Measurements from ENCODE around the gene NAA11. TPM values are rescaled to one million over a fixed set of nuclear protein-coding genes. Genes with fewer than 3 reads are reported as not detected.
A peak's percentile ranks its signal among the peaks of the same experiment; 100 is the strongest.

NAA11 gene
- total RNA-seq, 6 experiments from 2014 or later, result not detected

DNA sequence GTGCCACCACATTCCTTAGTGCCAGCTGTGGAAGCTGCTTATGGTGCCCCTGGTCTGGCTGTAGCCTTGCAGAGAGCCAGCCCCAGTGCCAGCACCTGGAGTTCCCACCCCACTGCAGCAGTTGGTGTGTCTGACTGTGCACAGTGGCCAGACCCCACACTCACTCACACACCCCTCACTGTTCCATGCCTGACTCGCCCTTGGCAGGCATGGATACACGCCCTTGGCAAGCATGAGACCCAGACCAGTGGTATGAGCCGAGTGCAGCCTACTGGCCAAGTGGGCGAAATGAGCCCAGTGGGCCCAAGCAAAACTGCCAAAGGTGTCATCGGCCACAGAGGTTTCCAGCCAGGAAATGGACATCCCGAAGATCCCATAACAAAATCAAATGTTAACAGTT is 27.4 kb downstream of the NAA11 start:
- H3K4me3 ChIP-seq, result no peak overlapping the region
- H3K9me3 ChIP-seq, result no peaks in the 10 kb centered on the region
- H3K36me3 ChIP-seq, result no peaks in the 10 kb centered on the region
- intact Hi-C loops (cut with DNase I), result no loop called here
- TF ChIP-seq POLR2A (IDR thresholded peaks at IDR 0.05), result no peak
- TF ChIP-seq, protein P1, sequence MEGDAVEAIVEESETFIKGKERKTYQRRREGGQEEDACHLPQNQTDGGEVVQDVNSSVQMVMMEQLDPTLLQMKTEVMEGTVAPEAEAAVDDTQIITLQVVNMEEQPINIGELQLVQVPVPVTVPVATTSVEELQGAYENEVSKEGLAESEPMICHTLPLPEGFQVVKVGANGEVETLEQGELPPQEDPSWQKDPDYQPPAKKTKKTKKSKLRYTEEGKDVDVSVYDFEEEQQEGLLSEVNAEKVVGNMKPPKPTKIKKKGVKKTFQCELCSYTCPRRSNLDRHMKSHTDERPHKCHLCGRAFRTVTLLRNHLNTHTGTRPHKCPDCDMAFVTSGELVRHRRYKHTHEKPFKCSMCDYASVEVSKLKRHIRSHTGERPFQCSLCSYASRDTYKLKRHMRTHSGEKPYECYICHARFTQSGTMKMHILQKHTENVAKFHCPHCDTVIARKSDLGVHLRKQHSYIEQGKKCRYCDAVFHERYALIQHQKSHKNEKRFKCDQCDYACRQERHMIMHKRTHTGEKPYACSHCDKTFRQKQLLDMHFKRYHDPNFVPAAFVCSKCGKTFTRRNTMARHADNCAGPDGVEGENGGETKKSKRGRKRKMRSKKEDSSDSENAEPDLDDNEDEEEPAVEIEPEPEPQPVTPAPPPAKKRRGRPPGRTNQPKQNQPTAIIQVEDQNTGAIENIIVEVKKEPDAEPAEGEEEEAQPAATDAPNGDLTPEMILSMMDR (IDR thresholded peaks at IDR 0.05), result no peak
- no peaks in the 10 kb centered on the region for H3K27me3 ChIP-seq
- H3K27ac ChIP-seq, result no peak overlapping the region
- 80% methylated on average over 4 of the region's 6 CpGs for WGBS (ENCODE audit: insufficient coverage, low coverage, low lambda C conversion rate, missing lambda C conversion rate)
- ATAC-seq, result no peak
- H3K4me1 ChIP-seq, result no peaks in the 10 kb centered on the region
- no peak for DNase-seq

- no peaks in the 10 kb centered on the region for H3K9me3 ChIP-seq
- DNase-seq (no peak), ATAC-seq (no peak)
- H3K27me3 ChIP-seq, result no peaks in the 10 kb centered on the region
- H3K4me3 ChIP-seq, result no peak overlapping the region
- WGBS (ENCODE audit: insufficient coverage, low coverage, low lambda C conversion rate, missing lambda C conversion rate), result 68% methylated on average over 5 of the region's 6 CpGs
- intact Hi-C loops (cut with DNase I), result no loop called here
- no peaks in the 10 kb centered on the region for H3K36me3 ChIP-seq
- H3K4me1 ChIP-seq, result no peaks in the 10 kb centered on the region
- TF ChIP-seq POLR2A (IDR thresholded peaks at IDR 0.05), result no peak
- TF ChIP-seq, protein P1 (IDR thresholded peaks at IDR 0.05), result no peak
- no peak overlapping the region for H3K27ac ChIP-seq
Observed at GRCh38 chr4:79298027-79298426, 27.8 kb downstream of the NAA11 start.

DNA sequence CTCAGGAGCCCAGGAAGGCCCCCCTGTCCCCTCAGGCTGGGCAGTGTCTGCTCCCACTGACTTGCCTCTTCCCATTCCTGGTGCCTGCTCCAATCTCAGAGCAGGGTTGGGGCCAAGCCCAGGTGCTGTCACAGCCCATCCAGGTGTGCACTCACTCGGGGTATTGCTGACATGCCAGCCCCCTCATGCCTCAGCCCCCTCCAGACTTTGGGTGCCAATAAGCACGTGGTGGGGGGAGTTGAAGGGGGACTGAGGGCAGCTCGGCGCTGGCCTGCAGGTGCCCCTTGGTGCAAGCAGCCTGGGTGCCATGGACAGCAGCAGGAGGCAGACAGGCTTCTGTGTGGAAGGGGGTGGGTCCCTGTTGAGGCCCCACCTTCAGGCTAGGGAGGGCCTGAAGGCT is 28.4 kb downstream of the NAA11 start:
- Histone ChIP-seq H3K27ac (no peak overlapping the region), H3K4me3 (no peak overlapping the region), H3K36me3 (no peaks in the 10 kb centered on the region), H3K9me3 (no peaks in the 10 kb centered on the region), H3K27me3 (no peaks in the 10 kb centered on the region), H3K4me1 (no peaks in the 10 kb centered on the region)
- DNase-seq, result no peak
- no CpG with 5 or more reads among the region's 4 CpGs for WGBS (ENCODE audit: insufficient coverage, low coverage, low lambda C conversion rate, missing lambda C conversion rate)
- intact Hi-C loops (cut with DNase I), result no loop called here
- ATAC-seq, result peak in 1 of 4 donors; percentile 22
- TF ChIP-seq POLR2A (IDR thresholded peaks at IDR 0.05), result no peak
- TF ChIP-seq, protein P1 (IDR thresholded peaks at IDR 0.05), result no peak

DNA sequence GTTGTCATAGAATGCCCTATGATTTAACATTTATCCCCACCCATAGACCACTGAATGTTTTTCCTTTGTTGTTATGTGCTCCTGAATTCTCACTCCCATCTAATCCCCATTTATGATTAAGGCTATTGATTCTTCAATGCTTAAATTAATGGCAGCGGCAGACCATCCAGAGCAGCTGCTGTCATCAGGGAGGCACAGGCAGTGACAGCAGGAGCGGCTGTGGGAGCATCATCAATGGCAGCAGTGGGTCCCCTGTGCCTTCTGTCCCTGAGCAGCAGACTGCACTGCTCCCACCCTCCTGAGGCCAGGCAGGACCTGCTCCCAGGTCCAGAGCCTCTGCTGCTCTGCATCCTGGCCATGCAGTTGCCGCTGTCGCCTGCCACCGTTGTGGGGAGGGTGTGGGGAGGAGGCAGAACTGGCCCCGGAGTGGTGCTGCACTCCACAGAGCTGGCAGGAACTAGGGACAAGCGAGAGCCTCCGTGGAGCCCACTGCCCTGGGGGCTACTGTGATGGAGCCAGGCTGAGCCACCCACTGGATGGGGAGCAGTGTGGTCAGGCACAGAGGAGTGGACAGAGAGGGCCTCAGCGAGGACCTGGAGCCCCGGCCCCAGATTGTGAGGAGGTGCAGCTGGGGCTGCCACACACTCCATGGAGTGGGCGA is 29.0 kb downstream of the NAA11 start:
- no peaks in the 10 kb centered on the region for H3K9me3 ChIP-seq
- DNase-seq (peak in 1 of 3 donors; percentile 49), ATAC-seq (peak in 1 of 4 donors; percentile 38)
- intact Hi-C loops (cut with DNase I), result no loop called here
- WGBS (ENCODE audit: insufficient coverage, low coverage, low lambda C conversion rate, missing lambda C conversion rate), result 47% methylated on average over 2 of the region's 11 CpGs
- TF ChIP-seq, protein P1 (IDR thresholded peaks at IDR 0.05), result no peak
- no peak for TF ChIP-seq POLR2A (IDR thresholded peaks at IDR 0.05)
- H3K4me1 ChIP-seq, result no peaks in the 10 kb centered on the region
- no peak overlapping the region for H3K4me3 ChIP-seq
- H3K27me3 ChIP-seq, result no peaks in the 10 kb centered on the region
- no peaks in the 10 kb centered on the region for H3K36me3 ChIP-seq
- no peak overlapping the region for H3K27ac ChIP-seq

DNA sequence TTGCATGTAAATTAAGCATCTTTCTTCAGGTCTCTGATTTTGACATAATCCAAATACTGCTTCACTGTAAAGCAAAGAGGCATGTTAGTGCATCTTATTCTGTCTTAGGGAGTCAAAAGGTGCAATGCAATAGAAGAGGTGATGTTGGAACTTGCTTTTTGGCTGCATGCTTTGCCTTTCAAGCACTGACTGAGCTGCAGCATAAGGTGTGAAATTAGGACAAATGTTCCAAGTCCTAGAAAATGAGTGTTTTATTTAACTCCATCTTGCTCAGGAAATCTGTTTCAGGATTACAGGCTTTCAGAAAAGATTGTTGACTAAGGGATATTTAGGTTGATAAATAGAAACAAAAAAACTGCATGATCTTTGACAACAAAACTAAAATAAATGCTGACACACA is 30.8 kb downstream of the NAA11 start:
- Histone ChIP-seq H3K9me3 (no peaks in the 10 kb centered on the region), H3K4me3 (no peak overlapping the region), H3K27me3 (no peaks in the 10 kb centered on the region), H3K36me3 (no peaks in the 10 kb centered on the region), H3K27ac (no peak overlapping the region), H3K4me1 (no peaks in the 10 kb centered on the region)
- DNase-seq, result no peak
- TF ChIP-seq POLR2A (IDR thresholded peaks at IDR 0.05), result no peak
- TF ChIP-seq, protein P1 (IDR thresholded peaks at IDR 0.05), result no peak
- no peak for ATAC-seq
- intact Hi-C loops (cut with DNase I), result no loop called here

Measured in right lobe of liver (tissue), 6 donors.